Measurements from ENCODE around the gene NDE1.

- peak; percentile 77 for TF ChIP-seq POLR2A (IDR thresholded peaks at IDR 0.05; ENCODE audit: low read depth, low read length)
- TF ChIP-seq CTCF (IDR thresholded peaks at IDR 0.05; ENCODE audit: extremely low read depth in 1 of 2, insufficient read depth in 1 of 2, low read depth in 1 of 2, low read length in 2 of 2), result no peak
- TF ChIP-seq EZH2 (IDR thresholded peaks at IDR 0.05; ENCODE audit: borderline replicate concordance, low read depth, low read length, severe bottlenecking), result no peak
- TF ChIP-seq, protein P1, sequence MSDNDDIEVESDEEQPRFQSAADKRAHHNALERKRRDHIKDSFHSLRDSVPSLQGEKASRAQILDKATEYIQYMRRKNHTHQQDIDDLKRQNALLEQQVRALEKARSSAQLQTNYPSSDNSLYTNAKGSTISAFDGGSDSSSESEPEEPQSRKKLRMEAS (IDR thresholded peaks at IDR 0.05; ENCODE audit: insufficient read depth, insufficient read length), result no peak
- no peak for TF ChIP-seq MYC (IDR thresholded peaks at IDR 0.05; ENCODE audit: low read depth, low read length)
- no peak for TF ChIP-seq FOS (IDR thresholded peaks at IDR 0.05; ENCODE audit: borderline replicate concordance, insufficient read depth, low read length)
- TF ChIP-seq POLR2AphosphoS5 (IDR thresholded peaks at IDR 0.05; ENCODE audit: insufficient read depth, low read depth, low read length), result peak; percentile 80
Measured at GRCh38 chr16:15672514-15673167, 22.6 kb downstream of the NDE1 start.

Data from endothelial cell of umbilical vein (primary cell).